ENCODE measurements around the gene AGPS.
"Not testable (repeated sequence)": the region's sequence is repeated elsewhere in the genome, so short reads cannot be mapped to it uniquely, and the experiment has no call there.

The AGPS gene

GRCh38 chr2:177392373-177393202 lies at the start of gene AGPS:
AGPS (plus strand) TSS chr2:177392773; CDS start chr2:177392790, 17 bp downstream.
- DNase-seq (ENCODE audit: low read depth in 2 of 2), result peak in 1 of 2 experiments; percentile 6

GRCh38 chr2:177343773-177344172 lies 48.8 kb upstream of the AGPS start:
- DNase-seq (ENCODE audit: low read depth in 2 of 2), result no peak

- no peak for DNase-seq (ENCODE audit: low read depth in 2 of 2)
These were observed 48.3 kb upstream of the AGPS start for GRCh38 chr2:177344316-177344715.

GRCh38 chr2:177346192-177346591 lies 46.4 kb upstream of the AGPS start:
- DNase-seq (ENCODE audit: low read depth in 2 of 2), result no peak

GRCh38 chr2:177347570-177347969 lies 45.0 kb upstream of the AGPS start:
- DNase-seq (ENCODE audit: low read depth in 2 of 2), result no peak

- no peak for DNase-seq (ENCODE audit: low read depth in 2 of 2)
These were observed 44.4 kb upstream of the AGPS start for GRCh38 chr2:177348118-177348654.

- no peak for DNase-seq (ENCODE audit: low read depth in 2 of 2)
These were observed 43.6 kb upstream of the AGPS start for GRCh38 chr2:177348733-177349693.

GRCh38 chr2:177350624-177351023 lies 41.9 kb upstream of the AGPS start:
- not testable (repeated sequence) for DNase-seq (ENCODE audit: low read depth in 2 of 2)

GRCh38 chr2:177351121-177351520 lies 41.5 kb upstream of the AGPS start:
- DNase-seq (ENCODE audit: low read depth in 2 of 2), result not testable (repeated sequence)

- DNase-seq (ENCODE audit: low read depth in 2 of 2), result no peak
These were observed 40.0 kb upstream of the AGPS start for GRCh38 chr2:177352441-177353186.

GRCh38 chr2:177353187-177353478 lies 39.4 kb upstream of the AGPS start:
- DNase-seq (ENCODE audit: low read depth in 2 of 2), result peak; percentile 51 to 55

GRCh38 chr2:177354541-177354940 lies 38.0 kb upstream of the AGPS start:
- DNase-seq (ENCODE audit: low read depth in 2 of 2), result not testable (repeated sequence)

- no peak for DNase-seq (ENCODE audit: low read depth in 2 of 2)
These were observed 36.7 kb upstream of the AGPS start for GRCh38 chr2:177355874-177356273.

GRCh38 chr2:177359836-177360595 lies 32.6 kb upstream of the AGPS start:
- peak in 1 of 2 experiments; percentile 17 for DNase-seq (ENCODE audit: low read depth in 2 of 2)

- DNase-seq (ENCODE audit: low read depth in 2 of 2), result no peak
These were observed 30.1 kb upstream of the AGPS start for GRCh38 chr2:177362499-177362898.

GRCh38 chr2:177363332-177363731 lies 29.2 kb upstream of the AGPS start:
- DNase-seq (ENCODE audit: low read depth in 2 of 2), result no peak

- not testable (repeated sequence) for DNase-seq (ENCODE audit: low read depth in 2 of 2)
These were observed 26.8 kb upstream of the AGPS start for GRCh38 chr2:177365764-177366163.

GRCh38 chr2:177368023-177368422 lies 24.6 kb upstream of the AGPS start:
- not testable (repeated sequence) for DNase-seq (ENCODE audit: low read depth in 2 of 2)

GRCh38 chr2:177379354-177379753 lies 13.2 kb upstream of the AGPS start:
- DNase-seq (ENCODE audit: low read depth in 2 of 2), result no peak

GRCh38 chr2:177380181-177380580 lies 12.4 kb upstream of the AGPS start:
- no peak for DNase-seq (ENCODE audit: low read depth in 2 of 2)

- DNase-seq (ENCODE audit: low read depth in 2 of 2), result no peak
These were observed 8.6 kb upstream of the AGPS start for GRCh38 chr2:177383935-177384334.
